Fibroblast of lung (primary cell): ENCODE results near the gene ZP1.

Experiments
- EZH2 ChIP-seq: IDR thresholded peaks from 2 replicates; pipeline ENCODE4 v1.5.1; 2012; ENCODE audit warnings: low read length, control low read depth, mild to moderate bottlenecking; ENCODE audit errors: missing control alignments
- TF ChIP-seq, protein P1 (sequence below), 2 donors: IDR thresholded peaks in 1 of 2; conservative IDR thresholded peaks in 1 of 2; 1 replicate in 1 of 2; 2 replicates in 1 of 2; pipeline ENCODE4 v1.5.1; 2011 to 2012; ENCODE audit warnings: low read length in 2 of 2, control low read depth in 1 of 2, inconsistent platforms in 1 of 2, low read depth in 1 of 2, mild to moderate bottlenecking in 1 of 2

GRCh38 chr11:60912851-60913528 lies 45.6 kb downstream of the ZP1 start:
- TF ChIP-seq, protein P1, sequence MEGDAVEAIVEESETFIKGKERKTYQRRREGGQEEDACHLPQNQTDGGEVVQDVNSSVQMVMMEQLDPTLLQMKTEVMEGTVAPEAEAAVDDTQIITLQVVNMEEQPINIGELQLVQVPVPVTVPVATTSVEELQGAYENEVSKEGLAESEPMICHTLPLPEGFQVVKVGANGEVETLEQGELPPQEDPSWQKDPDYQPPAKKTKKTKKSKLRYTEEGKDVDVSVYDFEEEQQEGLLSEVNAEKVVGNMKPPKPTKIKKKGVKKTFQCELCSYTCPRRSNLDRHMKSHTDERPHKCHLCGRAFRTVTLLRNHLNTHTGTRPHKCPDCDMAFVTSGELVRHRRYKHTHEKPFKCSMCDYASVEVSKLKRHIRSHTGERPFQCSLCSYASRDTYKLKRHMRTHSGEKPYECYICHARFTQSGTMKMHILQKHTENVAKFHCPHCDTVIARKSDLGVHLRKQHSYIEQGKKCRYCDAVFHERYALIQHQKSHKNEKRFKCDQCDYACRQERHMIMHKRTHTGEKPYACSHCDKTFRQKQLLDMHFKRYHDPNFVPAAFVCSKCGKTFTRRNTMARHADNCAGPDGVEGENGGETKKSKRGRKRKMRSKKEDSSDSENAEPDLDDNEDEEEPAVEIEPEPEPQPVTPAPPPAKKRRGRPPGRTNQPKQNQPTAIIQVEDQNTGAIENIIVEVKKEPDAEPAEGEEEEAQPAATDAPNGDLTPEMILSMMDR (conservative IDR thresholded peaks at IDR 0.05 in 1 of 2, IDR thresholded peaks at IDR 0.05 in 1 of 2; ENCODE audit: low read depth in 1 of 2, low read length in 2 of 2), result no peak
- TF ChIP-seq EZH2, result no peak
